HL-60 (cell line): ENCODE data around the gene GTF3C1.

Source experiments
- DNase-seq, 2 experiments: peaks; one replicate each; pipeline ENCODE4 v3.0.0-alpha.2; 2010 to 2020; ENCODE audit warnings: low read depth in 1 of 2, low spot score in 1 of 2
- H3K27ac ChIP-seq: fragments of 250-450 bp; sonication (Bioruptor Pico); replicated peaks from 2 replicates; pipeline ENCODE4 v1.5.1; 2020; ENCODE audit warnings: mild to moderate bottlenecking, moderate library complexity
- H3K27me3 ChIP-seq: fragments of 250-450 bp; sonication (Bioruptor Pico); 2 replicates; pipeline ENCODE4 v1.5.1; 2021; ENCODE audit warnings: mild to moderate bottlenecking, moderate library complexity; ENCODE audit not compliant: insufficient read depth, poor library complexity, severe bottlenecking
- H3K4me3 ChIP-seq: replicated peaks from 2 replicates; pipeline ENCODE4 v1.5.1; 2011; ENCODE audit warnings: mild to moderate bottlenecking, control low read depth, low read length; ENCODE audit not compliant: insufficient read depth
- CTCF ChIP-seq: IDR thresholded peaks from one replicate; pipeline ENCODE4 v1.5.1; 2011; ENCODE audit warnings: low read length, control low read depth, inconsistent platforms; ENCODE audit not compliant: insufficient read depth
- GABPA ChIP-seq: IDR thresholded peaks from 2 replicates; pipeline ENCODE4 v1.6.1; 2012; ENCODE audit warnings: low read depth
- POLR2AphosphoS5 ChIP-seq: IDR thresholded peaks from 2 replicates; pipeline ENCODE4 v1.6.1; 2012; ENCODE audit warnings: low read depth
- SPI1 ChIP-seq: IDR thresholded peaks from 2 replicates; pipeline ENCODE4 v1.6.1; 2012; ENCODE audit warnings: low read depth, mild to moderate bottlenecking, borderline replicate concordance
- TF ChIP-seq, protein P1 (sequence below): IDR thresholded peaks from 2 replicates; pipeline ENCODE4 v1.6.1; 2012; ENCODE audit warnings: low read depth; ENCODE audit not compliant: insufficient replicate concordance

GTF3C1 gene

GRCh38 chr16:27445502-27446175, 104.1 kb downstream of the GTF3C1 start:
- H3K27ac ChIP-seq: no peak overlapping the region
- TF ChIP-seq, protein P1, sequence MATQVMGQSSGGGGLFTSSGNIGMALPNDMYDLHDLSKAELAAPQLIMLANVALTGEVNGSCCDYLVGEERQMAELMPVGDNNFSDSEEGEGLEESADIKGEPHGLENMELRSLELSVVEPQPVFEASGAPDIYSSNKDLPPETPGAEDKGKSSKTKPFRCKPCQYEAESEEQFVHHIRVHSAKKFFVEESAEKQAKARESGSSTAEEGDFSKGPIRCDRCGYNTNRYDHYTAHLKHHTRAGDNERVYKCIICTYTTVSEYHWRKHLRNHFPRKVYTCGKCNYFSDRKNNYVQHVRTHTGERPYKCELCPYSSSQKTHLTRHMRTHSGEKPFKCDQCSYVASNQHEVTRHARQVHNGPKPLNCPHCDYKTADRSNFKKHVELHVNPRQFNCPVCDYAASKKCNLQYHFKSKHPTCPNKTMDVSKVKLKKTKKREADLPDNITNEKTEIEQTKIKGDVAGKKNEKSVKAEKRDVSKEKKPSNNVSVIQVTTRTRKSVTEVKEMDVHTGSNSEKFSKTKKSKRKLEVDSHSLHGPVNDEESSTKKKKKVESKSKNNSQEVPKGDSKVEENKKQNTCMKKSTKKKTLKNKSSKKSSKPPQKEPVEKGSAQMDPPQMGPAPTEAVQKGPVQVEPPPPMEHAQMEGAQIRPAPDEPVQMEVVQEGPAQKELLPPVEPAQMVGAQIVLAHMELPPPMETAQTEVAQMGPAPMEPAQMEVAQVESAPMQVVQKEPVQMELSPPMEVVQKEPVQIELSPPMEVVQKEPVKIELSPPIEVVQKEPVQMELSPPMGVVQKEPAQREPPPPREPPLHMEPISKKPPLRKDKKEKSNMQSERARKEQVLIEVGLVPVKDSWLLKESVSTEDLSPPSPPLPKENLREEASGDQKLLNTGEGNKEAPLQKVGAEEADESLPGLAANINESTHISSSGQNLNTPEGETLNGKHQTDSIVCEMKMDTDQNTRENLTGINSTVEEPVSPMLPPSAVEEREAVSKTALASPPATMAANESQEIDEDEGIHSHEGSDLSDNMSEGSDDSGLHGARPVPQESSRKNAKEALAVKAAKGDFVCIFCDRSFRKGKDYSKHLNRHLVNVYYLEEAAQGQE: no peak
- TF ChIP-seq SPI1 (no peak), POLR2AphosphoS5 (no peak), CTCF (no peak), GABPA (no peak)

GRCh38 chr16:27444470-27444869, 105.2 kb downstream of the GTF3C1 start:
- no peak for TF ChIP-seq CTCF
- no peak for TF ChIP-seq SPI1
- TF ChIP-seq POLR2AphosphoS5: no peak
- TF ChIP-seq, protein P1: no peak
- no peak for TF ChIP-seq GABPA
- H3K4me3 ChIP-seq: no peak overlapping the region
- peaks cover 4% of the 10 kb centered on the region for H3K27me3 ChIP-seq
- no peak overlapping the region for H3K27ac ChIP-seq
- DNase-seq: no peak

More at GRCh38 chr16:27445502-27446175, 104.1 kb downstream of the GTF3C1 start:
- H3K4me3 ChIP-seq: no peak overlapping the region
- no peak for DNase-seq
- H3K27me3 ChIP-seq: peaks cover 9% of the 10 kb centered on the region

DNA sequence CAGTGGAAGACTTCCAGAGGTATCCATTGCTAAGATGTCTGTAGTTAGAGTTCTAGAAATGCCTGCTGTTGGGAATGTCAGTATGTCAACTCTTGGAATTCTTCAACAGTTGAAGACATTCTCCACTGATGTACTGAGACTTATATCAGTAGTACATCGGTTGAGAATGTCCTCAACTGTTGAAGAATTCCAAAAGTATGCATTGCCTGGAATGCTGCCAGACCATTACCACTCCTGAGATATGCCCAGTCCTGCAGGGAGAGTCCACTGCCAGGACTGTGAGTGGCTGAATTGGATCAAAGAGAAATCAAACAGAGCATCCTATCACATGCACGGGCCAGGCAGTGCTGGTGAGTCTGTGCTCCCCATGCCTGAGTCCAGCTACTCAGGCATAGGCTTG, 105.7 kb downstream of the GTF3C1 start:
- Histone ChIP-seq H3K27me3 (no peaks in the 10 kb centered on the region), H3K27ac (no peak overlapping the region), H3K4me3 (no peak overlapping the region)
- TF ChIP-seq GABPA (no peak), CTCF (no peak), SPI1 (no peak)
- DNase-seq: no peak

- no peak for DNase-seq
- H3K27me3 ChIP-seq: no peaks in the 10 kb centered on the region
- no peak overlapping the region for H3K27ac ChIP-seq
- no peak overlapping the region for H3K4me3 ChIP-seq
- TF ChIP-seq CTCF (no peak), POLR2AphosphoS5 (no peak), SPI1 (no peak), GABPA (no peak)
- TF ChIP-seq, protein P1: no peak
Measured at GRCh38 chr16:27441998-27442397, 107.7 kb downstream of the GTF3C1 start.
